A673 (cell line): ENCODE data around the gene TENM3.

ENCODE experiments used
- CTCF ChIP-seq: fragments of 300-800, 200-600 bp; sonication (generic); conservative IDR thresholded peaks from 2 replicates; pipeline ENCODE4 v1.5.1; 2017; ENCODE audit warnings: low read depth, mild to moderate bottlenecking, antibody characterized with exemption, low read length, moderate library complexity, mixed read lengths
- EZH2 ChIP-seq: fragments of 200-600 bp; sonication (generic); IDR thresholded peaks from 2 replicates; pipeline ENCODE4 v1.6.1; 2017; ENCODE audit warnings: borderline replicate concordance, low read depth, mild to moderate bottlenecking, mixed read lengths, antibody characterized with exemption, low read length; ENCODE audit not compliant: poor library complexity, severe bottlenecking

- TF ChIP-seq CTCF (no peak), EZH2 (no peak)
Observed at GRCh38 chr4:182593864-182594263, 350.7 kb downstream of the TENM3 start.
